Colon (tissue), 2 donors: ENCODE measurements around the gene FBXO47.
"Not testable (repeated sequence)": the region's sequence is repeated elsewhere in the genome, so short reads cannot be mapped to it uniquely, and the experiment has no call there.

ENCODE experiments used
- FAIRE-seq: peaks from 2 replicates; lab custom pipeline; 2012; peaks lifted over from hg19 to GRCh38; lab: Jason Lieb, UNC
- donor health status: control.
- donor health status: control.

The FBXO47 gene

GRCh38 chr17:38980490-38981217 is 13.5 kb upstream of the FBXO47 start:
- FAIRE-seq: no peak

DNA sequence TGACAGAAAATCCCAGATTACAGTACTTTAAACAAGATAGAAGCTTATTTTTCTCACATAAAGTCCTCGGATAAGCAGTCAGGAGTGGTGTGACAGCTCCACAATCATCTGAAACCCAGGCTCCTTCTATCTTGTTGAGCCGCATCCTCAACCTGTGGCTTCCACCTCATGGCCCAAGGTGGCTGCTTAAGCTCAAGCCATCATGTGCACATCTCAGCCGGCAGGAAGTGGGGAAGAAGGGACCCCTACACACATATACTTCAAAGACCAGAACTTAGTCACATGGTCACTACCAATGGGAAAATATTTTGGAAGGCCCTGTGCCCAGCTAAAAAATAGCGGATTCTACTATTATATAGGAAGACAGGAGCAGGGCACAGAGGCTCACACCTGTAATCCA is 11.0 kb upstream of the FBXO47 start:
- FAIRE-seq: no peak

GRCh38 chr17:38976187-38976551 is 9.0 kb upstream of the FBXO47 start:
- FAIRE-seq: not testable (repeated sequence)

DNA sequence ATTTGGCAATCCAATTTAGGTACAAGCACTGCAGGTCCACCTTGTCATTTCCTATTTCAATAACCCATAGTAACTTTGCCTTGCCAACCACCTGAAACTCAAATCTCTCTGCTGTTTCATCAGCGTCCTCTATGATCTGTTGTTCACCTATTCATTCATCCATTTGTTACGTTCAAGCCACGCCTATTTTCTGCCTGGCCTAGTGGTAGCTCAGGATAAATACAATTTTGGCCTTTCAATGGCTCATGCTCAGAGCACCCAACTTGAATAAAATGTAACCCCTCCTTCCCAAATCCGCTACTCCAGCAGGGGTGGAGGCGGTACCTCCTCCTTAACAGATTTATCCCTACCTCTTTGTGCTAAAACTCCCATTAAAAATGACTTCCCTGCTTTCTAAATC is 3.6 kb upstream of the FBXO47 start:
- FAIRE-seq: no peak

GRCh38 chr17:38970128-38970527 is 2.9 kb upstream of the FBXO47 start:
- FAIRE-seq: no peak

- no peak for FAIRE-seq
These were observed 2.1 kb upstream of the FBXO47 start for GRCh38 chr17:38969281-38969680.

GRCh38 chr17:38961413-38961812 is 5.8 kb downstream of the FBXO47 start:
- no peak for FAIRE-seq

DNA sequence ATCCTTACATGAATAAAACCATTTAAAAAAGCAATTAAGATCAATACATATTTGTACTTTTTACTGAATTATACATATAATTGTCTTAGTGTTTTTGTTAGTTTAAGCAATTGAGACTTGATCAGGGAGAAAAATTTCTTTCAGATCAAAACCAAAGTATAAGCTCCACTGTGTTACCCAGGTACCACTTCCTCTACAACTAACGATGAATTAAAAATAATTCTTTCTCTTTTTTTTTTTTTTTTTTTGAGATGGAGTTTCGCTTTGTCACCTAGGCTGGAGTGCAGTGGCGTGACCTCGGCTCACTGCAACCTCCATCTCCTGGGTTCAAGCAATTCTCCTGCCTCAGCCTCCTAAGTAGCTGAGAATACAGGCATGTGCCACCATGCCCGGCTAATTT is 6.8 kb downstream of the FBXO47 start:
- peak; percentile 10 for FAIRE-seq

GRCh38 chr17:38959508-38959907 is 7.7 kb downstream of the FBXO47 start:
- FAIRE-seq: no peak

DNA sequence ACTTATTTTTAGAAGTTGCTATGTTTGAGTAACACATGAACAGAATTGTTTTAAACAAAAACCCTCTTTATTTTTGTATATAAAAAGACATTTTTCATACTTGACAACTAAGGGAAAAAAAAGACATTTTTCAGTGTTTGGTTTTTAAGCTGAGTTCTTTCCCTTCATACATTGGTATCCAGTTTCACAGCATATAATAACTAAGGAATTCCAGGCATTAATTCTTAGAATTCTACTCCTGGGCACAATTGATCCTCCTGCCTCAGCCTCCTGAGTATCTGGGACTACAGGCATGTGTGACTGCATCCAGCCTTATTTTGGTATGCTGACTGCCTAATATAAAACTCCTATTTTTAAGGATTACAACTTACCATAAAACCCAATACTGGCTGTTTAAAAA is 8.4 kb downstream of the FBXO47 start:
- FAIRE-seq: no peak

DNA sequence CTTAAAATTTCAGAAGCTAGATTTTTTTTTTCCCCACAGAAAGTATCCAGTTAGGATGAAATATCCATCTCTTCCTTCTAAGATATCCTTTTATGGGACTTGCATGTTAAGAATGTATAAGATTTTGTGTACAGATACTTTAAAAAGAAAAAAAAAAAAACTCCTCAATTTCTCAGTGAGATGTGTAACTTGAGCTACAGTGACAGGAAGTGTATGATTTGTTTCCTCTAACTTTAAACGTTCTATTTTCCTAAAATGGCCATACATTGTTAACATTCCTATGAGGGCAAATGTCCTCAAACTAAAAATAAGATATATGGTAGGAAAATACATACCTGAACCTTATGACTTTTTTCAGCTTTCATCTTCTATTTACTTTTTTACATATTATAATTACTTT is 8.9 kb downstream of the FBXO47 start:
- no peak for FAIRE-seq

DNA sequence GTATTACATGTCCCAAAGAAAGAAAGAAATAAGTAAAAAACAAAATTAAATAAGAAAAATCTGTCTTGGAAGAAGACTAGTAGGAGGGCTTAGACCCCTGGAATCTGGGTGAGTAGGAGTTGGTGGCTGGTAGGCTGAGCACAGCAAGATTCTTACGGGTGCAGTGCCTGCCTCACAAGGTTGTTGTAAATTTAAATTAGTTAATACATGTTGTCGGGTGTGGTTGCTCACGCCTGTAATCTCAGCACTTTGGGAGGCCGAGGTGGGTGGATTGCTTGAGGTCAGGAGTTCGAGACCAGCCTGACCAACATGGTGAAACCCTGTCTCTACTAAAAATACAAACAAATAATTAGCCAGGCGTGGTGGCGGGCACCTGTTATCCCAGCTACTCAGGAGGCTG is 13.4 kb downstream of the FBXO47 start:
- FAIRE-seq: not testable (repeated sequence)

DNA sequence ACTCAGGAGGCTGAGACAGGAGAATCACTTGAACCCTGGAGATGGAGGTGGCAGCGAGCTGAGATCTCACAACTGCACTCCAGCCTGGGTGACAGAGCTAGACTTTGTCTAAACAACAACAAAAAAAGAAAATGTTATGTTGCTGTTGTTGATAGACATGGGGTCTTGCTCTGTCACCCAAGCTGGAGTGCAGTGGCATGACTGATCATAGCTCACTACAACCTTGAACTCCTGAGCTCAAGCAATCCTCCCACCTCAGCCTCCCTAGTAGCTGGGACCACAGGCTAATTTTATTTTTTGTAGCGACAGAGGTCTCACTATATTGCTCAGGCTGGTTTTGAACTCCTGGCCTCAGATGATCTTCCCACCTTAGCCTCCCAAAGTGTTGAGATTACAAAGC is 20.0 kb downstream of the FBXO47 start:
- no peak for FAIRE-seq

GRCh38 chr17:38943607-38944006 is 23.6 kb downstream of the FBXO47 start:
- FAIRE-seq: no peak

- no peak for FAIRE-seq
These were observed 24.4 kb downstream of the FBXO47 start for GRCh38 chr17:38942696-38943334.

- no peak for FAIRE-seq
These were observed 26.8 kb downstream of the FBXO47 start for GRCh38 chr17:38940404-38940803.

GRCh38 chr17:38939987-38940386 is 27.2 kb downstream of the FBXO47 start:
- FAIRE-seq: no peak

DNA sequence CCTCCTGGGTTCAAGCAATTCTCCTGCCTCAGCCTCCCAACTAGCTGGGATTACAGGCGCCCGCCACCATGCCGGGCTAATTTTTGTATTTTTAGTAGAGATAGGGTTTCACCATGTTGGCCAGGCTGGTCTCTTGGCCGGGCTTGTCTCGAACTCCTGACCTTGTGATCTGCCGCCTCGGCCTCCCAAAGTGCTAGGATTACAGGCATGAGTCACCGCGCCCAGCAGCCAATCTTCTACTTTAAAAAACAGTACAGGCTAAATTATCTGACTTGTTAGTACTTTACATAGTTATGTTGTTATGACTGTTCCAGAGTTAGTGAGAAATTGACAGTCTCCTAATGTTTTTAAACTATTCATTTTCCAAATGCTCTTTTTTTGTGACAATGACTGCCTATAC is 33.2 kb downstream of the FBXO47 start:
- FAIRE-seq: not testable (repeated sequence)

DNA sequence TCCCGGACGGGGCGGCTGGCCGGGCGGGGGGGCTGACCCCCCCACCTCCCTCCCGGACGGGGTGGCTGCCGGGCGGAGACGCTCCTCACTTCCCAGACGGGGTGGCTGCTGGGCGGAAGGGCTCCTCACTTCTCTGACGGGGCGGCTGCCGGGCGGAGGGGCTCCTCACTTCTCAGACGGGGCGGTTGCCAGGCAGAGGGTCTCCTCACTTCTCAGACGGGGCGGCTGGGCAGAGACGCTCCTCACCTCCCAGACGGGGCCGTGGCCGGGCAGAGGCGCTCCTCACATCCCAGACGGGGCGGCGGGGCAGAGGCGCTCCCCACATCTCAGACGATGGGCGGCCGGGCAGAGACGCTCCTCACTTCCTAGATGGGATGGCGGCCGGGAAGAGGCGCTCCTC is 36.4 kb downstream of the FBXO47 start:
- not testable (repeated sequence) for FAIRE-seq

- FAIRE-seq: no peak
These were observed 40.7 kb downstream of the FBXO47 start for GRCh38 chr17:38926293-38927070.

GRCh38 chr17:38925263-38925995 is 41.8 kb downstream of the FBXO47 start, which contains the start of gene LASP1NB:
LASP1NB (plus strand) TSS chr17:38925614.
- no peak for FAIRE-seq

GRCh38 chr17:38922538-38923297 is 44.5 kb downstream of the FBXO47 start:
- FAIRE-seq: no peak
